Skeletal muscle cell (primary cell): Measurements from ENCODE around the gene NSMCE1.
A peak's percentile ranks its signal among the peaks of the same experiment; 100 is the strongest.

Experiments used
- DNase-seq: peaks from one replicate; pipeline ENCODE4 v3.0.0-alpha.2; 2010; ENCODE audit warnings: low read depth
- H3K4me3 ChIP-seq: 2 replicates; pipeline ENCODE4 v1.5.1; 2011; ENCODE audit warnings: low read depth, mild to moderate bottlenecking, control low read depth, low read length, moderate library complexity

The NSMCE1 gene

DNA sequence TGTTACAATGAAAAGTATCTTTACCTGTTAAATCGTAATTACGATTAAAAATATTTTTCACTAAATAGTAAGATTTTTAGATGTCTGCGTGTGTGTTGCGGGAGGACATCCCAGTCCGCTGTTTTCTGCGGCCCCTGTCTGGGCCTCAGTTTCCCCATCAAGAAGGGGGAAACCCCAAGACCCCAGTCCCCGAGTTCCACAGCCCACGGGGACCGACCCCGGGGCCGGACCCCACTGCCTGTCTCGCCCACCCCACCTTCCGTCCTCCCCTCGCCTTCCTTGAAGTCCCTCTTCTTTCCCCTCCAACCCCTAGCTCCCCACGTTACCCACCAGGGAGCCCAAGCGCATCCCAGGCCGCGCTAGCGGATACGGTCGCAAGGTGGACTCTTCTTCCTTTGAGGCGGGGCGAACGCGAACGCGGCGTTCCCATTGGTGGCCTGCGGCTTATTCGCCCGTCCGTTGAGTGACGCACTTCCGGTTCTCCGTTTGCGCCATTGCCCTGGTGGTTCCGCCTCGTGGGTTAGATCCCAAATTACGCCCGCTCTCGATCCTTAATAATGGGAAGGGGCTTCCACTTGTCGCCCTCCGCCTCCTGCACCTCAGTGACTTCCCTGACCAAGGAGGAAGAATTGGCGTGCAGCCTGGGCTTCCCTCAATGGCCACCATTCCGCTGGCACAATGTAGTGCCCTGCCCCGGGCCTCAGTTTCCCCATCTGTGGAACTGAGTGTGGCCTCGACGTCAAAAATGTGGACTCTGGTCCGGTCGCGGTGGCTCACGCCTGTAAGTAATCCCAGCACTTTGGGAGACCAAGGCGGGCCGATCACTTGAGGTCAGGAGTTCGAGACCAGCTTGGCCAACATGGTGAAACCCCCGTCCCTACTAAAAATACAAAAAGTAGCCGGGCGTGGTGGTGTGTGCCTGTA, at the start of gene NSMCE1:
TSS of gene NSMCE1 (minus strand) at position 397 of the 924 bp plus-strand sequence. CDS start 11,202 bp downstream, outside the sequence.
- peak within 1 kb of the TSS; percentile 93 for H3K4me3 ChIP-seq

DNA sequence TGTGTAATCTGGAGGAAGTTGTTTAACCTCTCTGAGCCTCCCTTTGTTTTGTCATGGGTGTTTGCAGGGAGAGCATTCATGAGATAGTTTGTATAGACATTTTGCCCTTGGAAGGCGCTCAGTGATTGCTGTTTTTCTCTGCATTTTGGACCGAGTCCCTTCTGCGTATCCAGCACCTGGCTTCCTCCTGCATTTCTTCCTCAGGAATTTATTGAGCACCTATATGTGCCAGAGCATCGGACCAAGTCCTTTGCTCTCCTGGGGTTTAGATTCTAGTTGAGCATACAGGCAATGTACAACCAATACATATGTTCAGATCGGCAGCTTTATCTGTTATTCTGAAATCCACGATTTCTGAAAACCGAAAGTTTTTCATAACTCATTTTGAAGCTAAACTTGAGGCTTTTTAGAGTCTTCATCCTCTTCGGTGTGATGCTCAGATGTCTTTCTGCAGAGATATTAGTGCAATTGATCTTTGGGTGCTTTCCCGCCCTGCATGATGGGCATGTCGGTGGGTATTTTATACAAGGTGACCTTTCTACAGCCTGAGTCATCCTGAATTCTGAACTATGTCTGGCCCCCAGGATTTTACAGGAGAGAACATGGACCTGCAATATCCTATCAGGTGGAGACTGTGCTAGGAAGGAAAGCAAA, 49.3 kb upstream of the NSMCE1 start:
- H3K4me3 ChIP-seq, result no peak overlapping the region
- no peak for DNase-seq

More for the DNA sequence above, at the start of gene NSMCE1:
- peak; percentile 87 for DNase-seq

DNA sequence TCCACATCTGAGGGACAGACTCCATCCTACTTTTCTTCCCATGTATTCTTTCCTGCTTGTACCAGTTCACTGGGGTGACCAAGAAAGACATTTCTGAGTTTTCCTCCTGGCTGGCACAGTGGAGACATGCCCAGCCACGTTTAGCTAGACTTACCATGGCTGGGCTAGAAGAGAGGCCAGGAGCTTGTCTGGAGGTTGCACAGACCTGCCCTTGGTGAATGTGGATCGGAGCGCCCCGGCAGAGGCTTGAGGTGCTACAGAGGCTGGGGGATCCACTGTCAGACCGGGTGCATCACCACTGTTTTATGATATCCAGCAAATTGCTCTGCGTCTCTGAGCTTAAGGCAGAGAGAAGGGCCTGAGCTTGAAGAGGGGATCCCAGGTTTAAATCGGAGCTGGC, 48.7 kb upstream of the NSMCE1 start:
- H3K4me3 ChIP-seq, result no peak overlapping the region
- no peak for DNase-seq

DNA sequence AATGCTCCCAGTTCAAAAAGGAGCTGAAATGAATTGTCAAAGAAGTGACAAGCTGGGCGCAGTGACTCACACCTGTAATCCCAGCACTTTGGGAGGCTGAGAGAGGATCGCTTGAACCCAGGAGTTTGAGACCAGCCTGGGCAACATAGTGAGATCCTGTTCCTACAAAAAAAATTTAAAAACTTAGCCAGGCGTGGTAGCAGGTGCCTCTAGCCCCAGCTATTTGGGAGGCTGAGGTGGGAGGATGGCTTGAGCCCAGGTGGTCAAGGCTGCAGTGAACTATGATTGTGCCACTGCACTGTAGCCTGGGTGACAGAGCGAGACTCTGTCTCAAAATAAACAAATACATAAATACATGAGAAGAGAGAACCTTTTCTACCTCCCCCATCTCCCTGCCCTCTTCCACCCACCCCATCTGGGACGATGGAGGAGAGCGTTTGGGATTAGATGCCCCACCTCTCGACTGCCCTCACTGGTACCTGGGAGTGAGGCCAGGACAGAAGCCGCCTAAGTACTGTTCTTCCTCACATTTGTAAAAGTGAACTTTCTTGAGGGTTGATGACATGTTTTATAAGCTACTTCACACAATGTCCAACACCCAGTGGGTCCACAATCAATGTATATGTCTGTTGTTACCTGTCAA, 47.6 kb upstream of the NSMCE1 start:
- DNase-seq, result no peak

GRCh38 chr16:27315333-27316037, 46.9 kb upstream of the NSMCE1 start:
- H3K4me3 ChIP-seq, result peak overlapping the region; percentile 8
- DNase-seq, result no peak

More for the DNA sequence above, 47.6 kb upstream of the NSMCE1 start:
- no peak overlapping the region for H3K4me3 ChIP-seq

DNA sequence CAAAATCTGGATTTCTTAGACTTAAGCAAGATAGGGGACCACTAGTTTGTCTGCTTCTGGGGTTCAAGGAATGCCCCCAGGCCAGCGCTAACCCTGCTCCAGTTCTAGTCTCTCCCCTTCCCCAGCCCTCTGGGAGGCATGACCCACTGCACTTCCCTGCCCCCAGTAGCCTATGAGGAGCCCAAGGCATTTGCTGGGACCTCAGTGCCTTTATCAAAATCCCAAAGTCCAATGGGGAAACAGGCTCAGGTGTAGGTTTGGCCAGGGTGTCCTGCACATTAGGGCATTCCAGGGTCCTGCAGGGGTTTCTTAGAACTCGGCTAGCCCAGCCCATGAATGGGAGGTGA, 46.4 kb upstream of the NSMCE1 start:
- DNase-seq, result no peak
- peak overlapping the region; percentile 8 for H3K4me3 ChIP-seq

DNA sequence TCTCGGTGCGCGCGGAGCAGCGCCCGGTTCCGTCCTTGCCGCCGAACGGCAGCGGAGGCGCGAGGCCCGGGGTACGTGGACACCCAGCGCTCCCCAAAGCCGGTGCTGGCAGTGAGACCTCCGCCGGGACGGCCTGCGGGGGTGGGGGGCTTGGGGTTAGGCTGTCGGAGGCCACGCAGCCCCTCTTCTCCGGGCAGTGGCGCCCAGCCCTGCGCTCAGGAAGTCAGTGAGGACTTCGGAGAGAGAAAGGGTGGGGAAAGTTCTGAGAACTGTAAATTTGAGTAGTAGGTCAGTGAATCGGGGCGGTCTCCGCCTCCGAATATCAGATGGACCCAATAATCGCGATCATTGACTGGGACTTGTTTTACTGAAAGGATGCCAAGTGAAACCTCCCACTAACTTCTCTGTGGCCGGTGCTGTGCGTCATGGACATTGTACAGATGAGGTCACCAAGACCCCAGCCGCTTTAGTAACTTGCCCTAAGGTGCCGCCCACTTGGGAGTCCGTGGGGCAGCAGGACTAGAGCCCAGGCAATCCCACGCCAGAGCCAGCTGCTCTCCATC, 45.7 kb upstream of the NSMCE1 start:
- peak overlapping the region; percentile 74 for H3K4me3 ChIP-seq
- peak; percentile 90 for DNase-seq

DNA sequence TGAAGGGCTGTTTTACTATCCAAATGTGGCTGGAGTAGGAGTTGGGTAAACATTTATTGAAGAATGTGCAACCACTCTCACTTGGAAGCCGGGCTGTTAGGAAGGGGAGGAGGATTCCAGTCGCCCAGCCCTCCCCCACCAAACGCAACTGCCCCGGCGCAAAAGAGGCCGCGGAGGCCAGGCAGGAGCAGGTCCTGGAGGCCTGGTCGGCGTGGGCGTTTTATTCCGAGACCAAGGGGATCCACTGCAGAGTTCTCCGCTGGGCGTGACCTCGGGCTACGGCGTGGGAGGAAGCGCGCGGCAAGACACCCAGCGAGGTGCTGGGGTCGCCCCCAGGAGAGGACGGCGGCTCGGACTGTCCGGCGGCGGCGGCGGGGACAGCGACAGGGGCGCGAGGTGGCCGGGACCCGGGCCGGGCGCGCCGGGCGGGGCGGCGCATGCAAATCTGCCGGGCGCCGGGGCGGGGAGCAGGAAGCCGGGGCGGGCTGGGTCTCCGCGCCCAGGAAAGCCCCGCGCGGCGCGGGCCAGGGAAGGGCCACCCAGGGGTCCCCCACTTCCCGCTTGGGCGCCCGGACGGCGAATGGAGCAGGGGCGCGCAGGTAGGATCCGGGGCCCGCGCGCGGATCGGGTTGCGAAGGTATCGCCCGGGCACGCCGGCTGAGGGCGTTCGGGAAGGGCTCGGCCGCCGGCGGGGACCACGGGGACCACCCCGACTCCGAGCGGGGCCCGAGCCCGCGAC, 45.0 kb upstream of the NSMCE1 start, which contains the start of gene IL4R:
TSS of gene IL4R (plus strand) at position 553 of the 739 bp plus-strand sequence. CDS start 26,230 bp downstream, outside the sequence.
- H3K4me3 ChIP-seq, result peak within 1 kb of the TSS; percentile 74
- DNase-seq, result no peak

DNA sequence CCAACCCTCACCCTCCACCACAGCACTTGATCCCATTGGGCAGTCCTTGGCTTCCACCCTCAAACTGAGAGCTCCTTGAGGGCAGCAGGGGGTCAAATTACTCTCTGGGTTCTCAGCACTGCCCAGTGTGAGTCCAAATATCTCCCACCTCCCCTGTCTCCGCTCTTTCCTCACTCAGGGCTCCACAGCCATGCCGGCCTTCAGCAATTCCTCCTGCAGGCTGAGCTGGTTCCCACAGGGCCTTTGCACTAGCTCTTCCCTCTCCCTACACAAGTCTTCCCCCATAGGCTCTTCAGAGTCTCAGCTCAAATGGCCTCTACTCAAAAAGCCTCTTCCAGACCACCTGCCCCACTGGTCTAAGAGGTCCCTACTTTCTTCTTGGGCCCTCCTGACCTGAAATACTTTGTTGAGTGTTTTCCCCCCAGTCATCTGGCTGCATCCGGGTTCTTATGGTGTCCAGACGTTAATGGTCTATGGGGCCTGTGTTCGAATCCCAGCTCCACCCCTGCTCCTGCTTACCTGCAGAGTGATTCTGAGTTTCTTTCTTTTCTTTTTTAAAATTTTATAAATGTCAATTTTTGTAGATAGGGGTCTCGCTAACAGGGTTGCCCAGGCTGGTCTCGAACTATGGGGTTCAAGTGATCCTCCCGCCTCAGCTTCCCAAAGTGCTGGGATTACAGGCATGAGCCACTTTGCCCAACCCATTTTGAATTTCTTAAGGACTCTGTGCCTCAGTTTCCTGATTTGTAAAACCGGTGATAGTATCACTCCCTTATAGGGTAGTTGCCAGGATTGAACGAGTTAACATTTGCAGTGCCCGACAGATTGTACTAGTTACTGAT, 44.2 kb upstream of the NSMCE1 start:
- peak overlapping the region; percentile 74 for H3K4me3 ChIP-seq
- DNase-seq, result no peak

DNA sequence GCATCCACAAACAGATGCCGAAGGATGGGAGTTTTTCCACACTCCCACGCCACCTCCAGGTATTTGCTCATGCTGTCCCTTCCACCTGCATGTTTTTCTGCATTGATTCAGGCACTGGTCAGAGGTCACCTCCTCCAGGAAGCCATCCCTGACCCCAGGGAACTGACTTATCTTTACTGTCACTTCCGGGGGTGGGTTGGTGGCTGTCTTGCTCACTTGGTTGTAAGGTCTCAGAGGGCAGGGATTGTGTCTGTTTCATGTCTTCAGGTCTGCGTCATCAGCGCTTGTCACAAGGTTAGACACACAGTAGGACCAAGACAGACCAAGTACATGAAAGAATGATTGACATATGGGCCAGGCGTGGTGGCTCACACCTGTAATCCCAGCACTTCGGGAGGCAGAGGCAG, 43.3 kb upstream of the NSMCE1 start:
- no peak for DNase-seq
- H3K4me3 ChIP-seq, result no peak overlapping the region

DNA sequence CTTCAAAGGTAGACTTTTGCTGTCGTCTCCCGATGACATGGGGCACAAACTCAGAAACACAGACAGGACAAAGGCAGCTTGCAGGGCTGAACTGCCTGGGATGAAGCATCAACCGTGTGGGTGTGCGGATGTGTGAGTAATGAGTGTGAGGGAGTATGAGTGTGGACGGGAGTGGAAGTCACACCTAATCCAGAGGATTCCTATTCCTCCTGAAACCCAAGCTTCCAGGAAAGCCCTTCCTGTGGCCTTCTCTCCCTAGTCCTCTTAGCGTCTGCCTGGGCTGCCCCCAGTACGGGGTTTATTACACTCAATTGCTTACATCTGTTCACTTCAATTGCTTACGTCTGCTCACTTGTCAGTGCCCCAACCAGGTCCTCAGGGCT, 42.9 kb upstream of the NSMCE1 start:
- no peak for DNase-seq
- no peak overlapping the region for H3K4me3 ChIP-seq

GRCh38 chr16:27310576-27311447, 42.2 kb upstream of the NSMCE1 start:
- H3K4me3 ChIP-seq, result no peak overlapping the region
- DNase-seq, result no peak

- no peak overlapping the region for H3K4me3 ChIP-seq
- DNase-seq, result no peak
Observed at GRCh38 chr16:27308792-27309191, 40.2 kb upstream of the NSMCE1 start.

- no peak for DNase-seq
Observed at GRCh38 chr16:27305839-27306442, 37.4 kb upstream of the NSMCE1 start.

DNA sequence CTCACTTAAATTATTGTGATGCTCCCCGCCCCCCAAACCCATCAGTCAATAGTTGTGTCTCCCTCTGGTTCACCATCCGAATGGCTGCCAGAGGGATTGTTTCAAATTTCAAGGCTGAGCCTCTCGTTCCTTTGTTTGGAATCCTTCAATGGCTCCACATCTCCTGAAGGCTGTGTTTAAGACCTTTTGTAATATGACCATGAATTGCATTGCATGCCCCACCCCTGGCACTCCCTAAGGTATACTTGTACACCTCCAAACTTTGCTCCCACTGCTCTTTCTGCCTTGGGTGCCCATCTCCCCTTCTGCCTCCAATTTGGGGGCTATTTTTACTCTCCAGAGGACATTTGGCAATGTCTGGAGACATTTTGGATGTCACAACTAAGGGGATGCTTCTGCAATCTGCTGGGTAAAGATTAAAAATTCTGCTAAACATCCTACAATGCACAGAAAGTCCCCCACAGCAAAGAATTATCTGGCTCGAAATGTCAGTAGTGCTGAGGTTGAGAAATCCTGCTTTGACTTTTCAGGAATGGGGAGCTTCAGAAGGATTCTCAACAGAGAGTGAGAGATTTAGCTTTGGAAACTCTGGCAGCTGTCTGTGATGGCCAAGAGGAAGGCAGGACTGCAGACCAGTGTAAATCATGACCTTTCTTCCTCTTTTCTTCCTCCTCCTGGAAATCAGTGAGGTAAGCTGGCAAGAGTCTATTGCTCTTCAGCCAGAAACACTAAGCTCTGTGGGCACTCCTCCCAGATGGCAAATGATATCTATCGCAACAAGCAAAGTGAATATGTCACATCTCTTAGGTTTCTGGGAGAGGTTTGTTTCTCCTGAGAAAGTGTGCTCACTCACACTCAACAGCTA, 36.5 kb upstream of the NSMCE1 start:
- no peak for DNase-seq
- H3K4me3 ChIP-seq, result no peak overlapping the region

More at GRCh38 chr16:27305839-27306442, 37.4 kb upstream of the NSMCE1 start:
- H3K4me3 ChIP-seq, result no peak overlapping the region

DNA sequence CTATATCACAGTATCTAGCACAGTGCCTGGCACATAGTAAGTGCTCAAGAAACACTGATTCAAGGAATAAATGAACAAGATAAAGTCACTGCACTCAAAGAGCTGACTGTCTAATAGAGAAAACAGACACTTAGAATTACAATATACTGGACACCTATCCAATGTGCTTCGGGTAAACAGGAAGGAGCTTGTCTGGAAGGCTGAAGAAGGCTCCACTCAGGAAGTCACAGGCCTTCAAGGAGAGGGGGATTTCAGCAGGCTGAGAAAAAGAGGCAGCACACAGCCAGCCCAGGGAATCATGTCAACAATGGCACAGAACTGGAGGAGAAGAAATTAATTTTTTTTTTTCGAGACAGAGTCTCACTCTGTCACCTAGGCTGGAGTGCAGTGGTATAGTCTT, 35.5 kb upstream of the NSMCE1 start:
- H3K4me3 ChIP-seq, result no peak overlapping the region
- no peak for DNase-seq
